C4-2B (cell line): ENCODE results near the gene ATG2A.

Source experiments
- H3K27ac ChIP-seq: fragments of 450-650 bp; 2 replicates; pipeline ENCODE4 v1.5.1; 2017
- ZFX ChIP-seq: fragments of 450-650 bp; IDR thresholded peaks from 2 replicates; pipeline ENCODE4 v1.6.1; 2017
- TF ChIP-seq, protein P1 (sequence below): fragments of 450-650 bp; conservative IDR thresholded peaks from 2 replicates; pipeline ENCODE4 v1.5.1; 2017; ENCODE audit warnings: mild to moderate bottlenecking

Gene ATG2A

GRCh38 chr11:64909653-64910343 is 7.2 kb downstream of the ATG2A start:
- TF ChIP-seq, protein P1, sequence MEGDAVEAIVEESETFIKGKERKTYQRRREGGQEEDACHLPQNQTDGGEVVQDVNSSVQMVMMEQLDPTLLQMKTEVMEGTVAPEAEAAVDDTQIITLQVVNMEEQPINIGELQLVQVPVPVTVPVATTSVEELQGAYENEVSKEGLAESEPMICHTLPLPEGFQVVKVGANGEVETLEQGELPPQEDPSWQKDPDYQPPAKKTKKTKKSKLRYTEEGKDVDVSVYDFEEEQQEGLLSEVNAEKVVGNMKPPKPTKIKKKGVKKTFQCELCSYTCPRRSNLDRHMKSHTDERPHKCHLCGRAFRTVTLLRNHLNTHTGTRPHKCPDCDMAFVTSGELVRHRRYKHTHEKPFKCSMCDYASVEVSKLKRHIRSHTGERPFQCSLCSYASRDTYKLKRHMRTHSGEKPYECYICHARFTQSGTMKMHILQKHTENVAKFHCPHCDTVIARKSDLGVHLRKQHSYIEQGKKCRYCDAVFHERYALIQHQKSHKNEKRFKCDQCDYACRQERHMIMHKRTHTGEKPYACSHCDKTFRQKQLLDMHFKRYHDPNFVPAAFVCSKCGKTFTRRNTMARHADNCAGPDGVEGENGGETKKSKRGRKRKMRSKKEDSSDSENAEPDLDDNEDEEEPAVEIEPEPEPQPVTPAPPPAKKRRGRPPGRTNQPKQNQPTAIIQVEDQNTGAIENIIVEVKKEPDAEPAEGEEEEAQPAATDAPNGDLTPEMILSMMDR, result no peak
- no peak for TF ChIP-seq ZFX
- no peak overlapping the region for H3K27ac ChIP-seq

DNA sequence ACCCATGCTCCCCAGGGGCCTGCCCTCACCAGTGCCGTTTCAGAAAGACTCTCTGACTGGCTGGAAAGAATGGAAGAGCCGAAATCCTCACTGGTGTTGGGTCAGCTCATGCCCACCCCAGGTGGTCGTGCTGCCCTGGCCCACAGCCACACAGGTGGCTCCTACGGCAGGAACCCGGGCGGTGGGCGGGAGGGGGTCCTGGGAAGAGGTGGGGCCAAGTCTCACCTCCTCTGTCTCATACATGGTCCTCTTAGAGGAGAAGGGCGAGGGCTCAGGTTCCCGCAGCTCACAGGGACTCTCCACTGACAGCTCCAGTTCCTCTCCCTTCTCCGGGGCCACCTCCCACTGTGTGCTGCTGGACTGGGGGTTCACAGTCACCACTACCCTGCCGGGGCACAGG is 8.2 kb downstream of the ATG2A start:
- TF ChIP-seq, protein P1, result no peak
- TF ChIP-seq ZFX, result no peak

GRCh38 chr11:64906314-64906635 is 10.7 kb downstream of the ATG2A start:
- no peak overlapping the region for H3K27ac ChIP-seq
- TF ChIP-seq, protein P1, result no peak
- no peak for TF ChIP-seq ZFX

More for the DNA sequence above, 8.2 kb downstream of the ATG2A start:
- H3K27ac ChIP-seq, result no peak overlapping the region

DNA sequence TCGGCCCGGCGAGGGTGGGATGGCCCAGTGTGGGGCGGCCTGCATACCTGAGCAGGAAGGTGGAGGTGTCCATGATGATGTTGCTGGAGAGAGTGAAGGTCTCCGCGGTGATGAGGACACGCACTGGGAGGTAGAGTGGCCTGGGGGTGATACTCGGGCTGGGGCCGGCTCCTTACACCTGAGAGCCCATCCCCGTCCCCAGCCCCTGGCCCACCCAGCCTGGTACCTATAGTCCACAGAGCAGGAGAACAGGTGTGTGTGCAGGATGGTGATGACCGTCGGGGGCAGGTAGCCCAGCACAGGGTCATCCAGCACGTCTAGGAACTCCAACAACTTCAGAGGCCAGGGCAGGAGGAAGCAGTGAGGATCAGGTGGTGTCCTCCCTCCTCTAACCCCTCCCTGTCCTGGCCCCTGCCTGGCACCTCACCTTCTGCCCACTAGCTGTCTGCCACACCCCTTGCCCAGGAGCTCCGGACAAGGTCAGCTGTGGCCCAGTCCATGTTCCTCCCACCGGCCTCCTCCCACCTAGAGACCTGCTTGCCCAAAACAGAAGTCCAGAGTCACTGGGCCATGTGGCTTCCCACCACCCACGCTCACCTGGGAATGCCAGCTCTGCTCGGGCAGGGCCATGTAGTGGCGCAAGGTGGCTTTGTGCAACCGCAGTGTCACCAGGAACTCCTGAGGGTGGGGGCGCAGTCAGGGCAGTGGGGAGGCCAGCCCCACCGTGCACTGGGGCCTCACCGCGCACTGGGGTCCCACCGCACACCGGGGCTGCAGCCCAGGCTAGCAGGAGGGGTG is 11.3 kb downstream of the ATG2A start:
- H3K27ac ChIP-seq, result no peak overlapping the region
- no peak for TF ChIP-seq ZFX
- TF ChIP-seq, protein P1, result no peak

- no peak overlapping the region for H3K27ac ChIP-seq
- TF ChIP-seq, protein P1, result no peak
- TF ChIP-seq ZFX, result no peak
Measured at GRCh38 chr11:64903291-64903833, 13.6 kb downstream of the ATG2A start.

- H3K27ac ChIP-seq, result no peak overlapping the region
- TF ChIP-seq, protein P1, result no peak
- no peak for TF ChIP-seq ZFX
Measured at GRCh38 chr11:64902102-64902900, 14.7 kb downstream of the ATG2A start.

GRCh38 chr11:64900774-64901173 is 16.2 kb downstream of the ATG2A start:
- H3K27ac ChIP-seq, result no peak overlapping the region
- TF ChIP-seq ZFX, result no peak
- TF ChIP-seq, protein P1, result no peak
